ENCODE data around the gene FBRS. TPM values are rescaled to one million over a fixed set of nuclear protein-coding genes. Genes with fewer than 3 reads are reported as not detected.

Gene FBRS
- total RNA-seq, 4 donors from 2014 or later: 51.2 to 167 (median 72.2) TPM

- Histone ChIP-seq H3K9me3 (no peaks in the 10 kb centered on the region), H3K27me3 (no peaks in the 10 kb centered on the region), H3K27ac (no peak overlapping the region), H3K4me3 (no peak overlapping the region), H3K36me3 (peaks cover 0 to 85% (median 0%) of the 10 kb centered on the region in 3 donors), H3K4me1 (peaks cover 4 to 41% (median 21%) of the 10 kb centered on the region in 4 donors)
- no peak for DNase-seq
- TF ChIP-seq POLR2A (IDR thresholded peaks at IDR 0.05) (no peak), CTCF (IDR thresholded peaks at IDR 0.05) (no peak)
Observed at GRCh38 chr16:30664616-30665109, 6.4 kb downstream of the FBRS start.

- Histone ChIP-seq H3K27me3 (no peaks in the 10 kb centered on the region), H3K4me3 (no peak overlapping the region), H3K9me3 (no peaks in the 10 kb centered on the region), H3K36me3 (peaks cover 0 to 91% (median 0%) of the 10 kb centered on the region in 3 donors), H3K27ac (no peak overlapping the region), H3K4me1 (peaks cover 4 to 38% (median 18%) of the 10 kb centered on the region in 4 donors)
- TF ChIP-seq POLR2A (IDR thresholded peaks at IDR 0.05) (no peak), CTCF (IDR thresholded peaks at IDR 0.05) (no peak)
- no peak for DNase-seq
Observed at GRCh38 chr16:30665155-30665829, 7.1 kb downstream of the FBRS start.

- Histone ChIP-seq H3K4me1 (peaks cover 4 to 33% (median 12%) of the 10 kb centered on the region in 4 donors), H3K9me3 (no peaks in the 10 kb centered on the region), H3K27ac (no peak overlapping the region), H3K27me3 (no peaks in the 10 kb centered on the region), H3K36me3 (peaks cover 0 to 96% (median 0%) of the 10 kb centered on the region in 3 donors), H3K4me3 (no peak overlapping the region)
- TF ChIP-seq POLR2A (IDR thresholded peaks at IDR 0.05) (no peak), CTCF (IDR thresholded peaks at IDR 0.05) (no peak)
- DNase-seq: no peak
Observed at GRCh38 chr16:30665830-30666190, 7.6 kb downstream of the FBRS start.

- no peak for TF ChIP-seq CTCF (IDR thresholded peaks at IDR 0.05)
- no peak for DNase-seq
- Histone ChIP-seq H3K27ac (no peak overlapping the region), H3K27me3 (no peaks in the 10 kb centered on the region), H3K4me3 (no peak overlapping the region), H3K36me3 (peaks cover 0 to 93% (median 0%) of the 10 kb centered on the region in 3 donors), H3K4me1 (peaks cover 0 to 24% (median 4%) of the 10 kb centered on the region in 4 donors), H3K9me3 (no peaks in the 10 kb centered on the region)
Observed at GRCh38 chr16:30666681-30667080, 8.4 kb downstream of the FBRS start.

GRCh38 chr16:30667361-30667905 lies 9.2 kb downstream of the FBRS start:
- Histone ChIP-seq H3K9me3 (no peaks in the 10 kb centered on the region), H3K4me1 (peaks cover 0 to 17% (median 3%) of the 10 kb centered on the region in 4 donors), H3K27me3 (no peaks in the 10 kb centered on the region), H3K4me3 (no peak overlapping the region), H3K27ac (no peak overlapping the region), H3K36me3 (peaks cover 0 to 86% (median 0%) of the 10 kb centered on the region in 3 donors)
- no peak for DNase-seq
- TF ChIP-seq CTCF (IDR thresholded peaks at IDR 0.05): no peak
- no peak for TF ChIP-seq POLR2A (IDR thresholded peaks at IDR 0.05)
